Activated gamma-delta T cell treated with Interleukin-2 at 50 U/mL for 16 hours (primary cell): Measurements from ENCODE around the gene VSNL1.
A peak's percentile ranks its signal among the peaks of the same experiment; 100 is the strongest.

Experiments used
- DNase-seq: peaks from one replicate; pipeline ENCODE4 v3.0.0-alpha.2; 2020

VSNL1 gene

DNA sequence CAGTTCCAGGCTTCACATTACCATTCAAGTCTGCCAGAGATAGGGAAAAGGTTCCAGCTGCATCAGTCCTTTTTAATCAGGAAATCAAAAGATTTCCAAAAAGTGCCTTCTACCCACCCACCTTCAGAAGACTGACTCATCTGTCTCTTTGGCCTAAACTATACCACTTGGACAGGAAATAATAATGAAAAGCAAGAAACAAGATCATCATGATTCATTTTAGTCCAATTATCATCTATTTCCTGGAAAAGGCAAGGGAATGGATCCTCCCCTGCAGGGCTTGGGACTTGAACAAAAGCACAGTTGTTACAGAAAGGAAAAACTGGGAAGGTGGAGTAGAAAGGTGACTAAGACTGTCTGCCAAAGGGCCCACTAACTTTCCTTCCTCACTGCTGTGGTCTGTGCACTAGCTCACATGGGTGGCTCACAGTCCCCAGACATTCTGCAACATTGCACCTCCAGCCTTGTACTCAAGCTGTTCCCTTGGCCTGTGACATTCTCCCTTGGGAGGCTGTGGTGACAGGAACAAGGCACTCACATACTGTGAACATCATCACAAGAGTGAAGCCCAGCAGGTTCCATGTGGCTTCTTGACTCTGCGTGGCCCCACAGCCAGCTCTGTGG is 75.3 kb downstream of the VSNL1 start:
- no peak for DNase-seq

DNA sequence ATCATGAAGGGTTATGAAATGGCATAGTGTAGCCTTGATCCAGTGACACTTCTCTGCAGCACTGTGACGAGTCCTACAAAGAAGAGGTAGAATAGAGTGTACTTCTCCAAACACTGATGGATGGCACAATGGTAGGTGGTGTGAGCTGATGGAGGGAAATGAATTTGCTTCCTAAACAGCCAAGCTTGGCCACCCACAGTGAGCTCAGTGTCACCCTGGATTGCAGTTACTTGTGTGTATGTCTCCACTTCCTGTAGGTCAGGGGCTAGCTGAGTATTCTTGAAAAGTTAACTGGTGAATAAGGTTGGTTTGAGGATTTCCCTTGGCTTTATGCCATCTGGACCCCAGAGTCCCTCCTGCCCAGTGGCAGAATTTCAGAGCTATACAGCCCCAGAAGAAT is 75.9 kb downstream of the VSNL1 start:
- no peak for DNase-seq

DNA sequence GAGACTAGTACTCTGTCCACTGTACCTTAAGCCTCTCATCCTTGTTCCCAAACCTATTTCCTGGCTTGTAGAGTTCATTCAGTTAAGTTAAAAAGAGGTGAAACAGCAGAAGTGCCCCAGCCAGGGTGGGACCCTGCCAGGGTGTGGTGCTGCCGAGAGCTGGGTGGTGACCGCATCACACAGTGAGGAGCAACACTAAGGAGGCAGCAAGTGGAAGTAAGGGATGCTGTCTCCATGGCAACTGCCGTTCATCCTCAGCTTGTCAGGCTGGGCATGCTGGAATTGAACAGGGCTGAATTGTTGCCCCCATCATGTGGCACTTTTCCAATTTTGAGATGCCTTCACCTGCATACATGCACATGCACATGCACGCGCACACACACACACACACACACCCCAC is 77.0 kb downstream of the VSNL1 start:
- DNase-seq = no peak

DNA sequence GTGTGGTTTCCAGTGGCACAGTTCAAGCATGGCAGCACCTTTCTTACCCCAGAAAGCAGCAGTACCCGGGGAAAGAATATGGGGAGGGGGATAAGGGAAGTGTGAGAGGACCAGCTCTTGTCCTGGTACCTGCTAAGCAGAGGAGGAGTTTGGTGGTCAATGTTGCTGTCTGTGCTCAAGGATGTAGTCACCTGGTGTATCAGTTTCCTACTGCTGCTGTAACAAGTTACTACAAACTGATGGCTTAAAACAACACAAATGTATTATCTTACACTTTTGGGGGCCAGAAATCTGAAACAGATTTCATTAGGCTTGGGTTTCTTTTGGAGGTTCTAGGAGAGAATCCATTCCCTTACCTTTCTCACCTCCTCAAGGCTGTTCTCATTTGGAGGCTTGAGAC is 77.5 kb downstream of the VSNL1 start:
- no peak for DNase-seq

DNA sequence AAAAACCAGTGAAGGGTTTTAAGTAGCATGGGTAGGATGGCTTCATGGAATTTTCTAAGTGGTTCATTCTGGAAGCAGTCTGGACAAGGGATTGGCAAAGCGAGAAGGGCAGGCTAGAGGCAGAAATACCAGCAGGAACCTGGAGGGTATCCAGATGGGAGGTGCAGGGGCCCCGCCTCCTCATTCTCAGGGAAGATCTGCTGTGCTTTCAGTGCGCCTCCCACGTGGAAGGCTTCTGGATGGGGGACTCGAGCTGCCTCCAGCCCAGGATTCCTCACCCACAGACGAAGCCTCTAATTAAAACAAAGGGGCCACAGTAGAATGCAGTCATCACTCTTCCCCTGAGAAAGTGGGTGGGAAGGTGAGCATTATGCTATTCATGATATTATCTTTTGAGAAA is 79.8 kb downstream of the VSNL1 start:
- DNase-seq = no peak

DNA sequence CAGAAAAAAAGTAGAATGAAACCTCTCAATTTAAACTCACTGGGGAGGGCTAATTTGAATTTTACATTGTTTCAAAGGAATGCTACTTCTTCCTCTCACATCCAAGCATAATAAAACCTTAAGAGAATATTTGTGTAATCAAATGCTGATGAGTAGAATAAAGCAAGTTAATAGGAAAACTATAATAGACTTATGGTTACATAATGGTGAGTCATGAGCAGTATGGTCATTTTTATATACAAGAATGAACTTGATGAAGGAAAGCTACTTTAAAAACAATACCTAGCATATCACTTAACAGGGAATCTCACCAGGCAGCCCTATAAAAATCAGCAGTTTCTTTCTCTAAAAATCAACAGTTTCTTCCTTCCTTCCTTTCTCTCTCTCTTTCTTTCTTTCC is 80.3 kb downstream of the VSNL1 start:
- no peak for DNase-seq

DNA sequence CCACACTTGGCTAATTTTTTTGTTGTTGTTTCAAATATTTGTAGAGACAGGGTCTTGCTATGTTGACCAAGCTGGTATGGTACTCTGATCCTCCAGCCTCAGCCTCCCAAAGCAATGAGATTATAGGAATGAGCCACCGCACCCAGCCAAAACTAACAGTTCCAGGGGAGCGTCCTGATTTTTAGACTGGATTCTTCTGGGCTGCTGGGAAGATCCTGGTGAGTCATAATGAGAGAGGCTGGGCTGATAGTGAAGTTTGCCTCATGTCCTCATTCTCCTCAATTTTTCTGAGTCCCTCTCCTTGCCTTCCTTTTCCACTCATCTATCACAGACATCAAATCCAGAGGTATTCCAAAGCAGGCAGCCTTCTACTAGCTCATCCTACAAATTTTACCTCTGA is 81.3 kb downstream of the VSNL1 start:
- no peak for DNase-seq

DNA sequence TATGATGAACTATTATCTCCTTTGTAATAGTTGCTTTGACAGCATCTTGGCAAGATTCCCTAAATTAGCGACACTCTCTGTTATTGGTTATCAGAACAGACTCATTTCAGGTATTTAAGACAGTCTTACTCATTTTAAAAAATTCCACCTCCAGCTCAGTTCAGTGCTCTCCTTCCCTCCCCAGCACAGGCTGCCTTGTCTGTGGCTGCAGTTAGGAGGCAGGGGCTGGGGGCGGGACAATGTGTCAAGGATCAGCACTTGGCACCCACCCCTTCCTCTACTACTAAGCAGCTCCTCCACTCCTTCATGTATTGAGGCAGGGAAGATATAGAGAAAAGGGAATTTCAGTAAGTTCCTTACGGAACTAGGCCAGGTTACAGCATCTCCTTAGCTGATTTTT is 85.0 kb downstream of the VSNL1 start:
- DNase-seq = no peak

DNA sequence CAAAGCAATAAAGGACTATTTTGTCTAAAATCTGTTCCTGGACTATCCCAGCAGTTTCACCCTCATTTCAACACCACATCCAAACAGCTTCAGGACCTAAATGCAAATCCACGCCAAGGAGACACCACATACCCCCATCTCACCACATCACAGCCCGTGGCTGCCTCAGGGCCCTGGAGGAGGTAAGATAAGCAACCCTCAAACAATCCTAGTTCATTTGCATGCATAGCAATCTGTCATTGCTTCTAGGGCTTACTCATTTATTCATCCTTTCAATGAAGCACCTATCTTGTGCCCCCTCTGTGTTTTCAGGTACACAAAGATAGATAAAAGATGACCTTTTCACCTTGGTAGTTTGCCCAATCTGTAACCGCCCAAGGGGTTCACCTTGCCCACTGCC is 86.5 kb downstream of the VSNL1 start:
- DNase-seq = no peak

DNA sequence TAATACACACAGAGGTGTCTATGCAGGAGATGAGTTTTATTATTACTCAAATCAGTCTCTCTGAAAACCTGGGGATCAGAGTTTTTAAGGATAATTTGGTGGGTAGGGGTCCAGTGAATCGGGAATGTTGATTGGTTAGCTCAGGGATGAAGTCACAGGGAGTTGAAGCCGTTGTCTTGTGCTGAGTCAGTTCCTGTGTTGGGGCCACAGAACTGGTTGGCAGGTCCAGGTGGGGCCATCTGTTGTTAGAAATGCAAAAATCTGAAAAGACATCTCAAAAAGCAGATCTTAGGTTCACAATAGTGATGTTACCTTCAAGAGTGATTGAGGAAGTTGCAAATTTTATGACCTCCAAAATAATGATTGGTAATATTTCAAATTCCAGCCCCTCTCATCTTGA is 86.9 kb downstream of the VSNL1 start:
- no peak for DNase-seq

DNA sequence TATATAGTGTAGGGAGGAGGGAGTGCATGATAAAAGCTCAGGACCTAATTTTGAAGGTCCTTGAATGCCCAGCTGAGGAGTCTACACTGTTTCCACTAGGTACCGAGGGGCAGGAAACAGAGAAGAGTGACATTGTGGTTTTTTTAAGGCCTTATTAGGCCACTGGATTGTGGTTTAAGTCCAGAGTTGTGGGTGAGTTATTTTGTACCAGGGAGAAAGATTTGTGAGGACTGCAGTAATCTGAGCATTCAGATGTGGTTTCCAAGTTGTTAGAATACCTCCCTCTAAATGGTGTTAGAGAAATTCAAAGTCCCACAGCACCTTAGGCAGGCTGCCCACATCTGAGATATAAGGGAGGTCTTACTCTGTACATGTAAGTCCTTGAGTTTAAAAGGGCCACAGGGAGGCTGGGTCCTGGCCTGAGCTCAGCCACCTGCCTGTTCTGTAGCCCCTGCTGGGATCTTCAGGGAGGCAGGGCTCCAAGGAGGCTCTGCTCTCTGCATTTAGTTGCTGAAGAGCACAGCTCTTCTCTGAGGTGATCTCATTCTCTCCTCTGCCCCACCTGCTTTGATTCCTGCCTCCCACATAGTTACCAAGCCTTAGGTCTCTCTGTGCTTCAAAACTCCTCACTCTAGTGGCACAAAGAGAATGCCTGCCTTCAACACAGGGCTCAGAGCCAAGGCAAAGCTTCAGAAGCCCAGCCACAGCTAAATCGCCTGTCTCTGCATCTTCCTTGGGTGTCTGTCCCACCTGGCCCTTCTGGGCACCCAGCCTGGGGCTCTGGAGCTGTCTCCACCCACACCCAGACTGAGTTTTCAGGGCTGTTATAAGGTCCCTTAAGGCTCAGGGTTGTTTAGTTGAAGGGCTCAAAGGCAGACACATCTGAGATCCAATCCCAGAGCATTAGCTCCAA is 88.1 kb downstream of the VSNL1 start:
- DNase-seq = no peak

DNA sequence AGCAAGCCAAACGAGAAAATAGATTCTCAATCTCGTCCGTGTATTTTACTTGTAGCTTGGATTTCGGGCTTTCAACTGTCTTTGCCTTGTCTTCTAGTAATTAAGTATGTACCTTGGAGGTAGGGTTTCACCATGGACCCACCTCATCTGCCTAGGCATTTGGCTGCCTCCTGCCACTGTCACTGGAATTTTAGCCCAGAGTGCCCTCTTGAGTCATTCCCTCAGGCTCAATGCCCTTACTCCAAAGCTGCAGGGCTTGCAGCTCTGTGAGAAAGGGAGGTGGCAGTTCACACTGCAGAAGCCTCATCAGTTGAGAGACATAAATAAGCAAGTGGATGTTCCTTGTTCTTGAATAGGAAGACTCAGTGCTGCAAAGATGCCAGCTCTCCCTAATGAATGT is 89.6 kb downstream of the VSNL1 start:
- DNase-seq = no peak

DNA sequence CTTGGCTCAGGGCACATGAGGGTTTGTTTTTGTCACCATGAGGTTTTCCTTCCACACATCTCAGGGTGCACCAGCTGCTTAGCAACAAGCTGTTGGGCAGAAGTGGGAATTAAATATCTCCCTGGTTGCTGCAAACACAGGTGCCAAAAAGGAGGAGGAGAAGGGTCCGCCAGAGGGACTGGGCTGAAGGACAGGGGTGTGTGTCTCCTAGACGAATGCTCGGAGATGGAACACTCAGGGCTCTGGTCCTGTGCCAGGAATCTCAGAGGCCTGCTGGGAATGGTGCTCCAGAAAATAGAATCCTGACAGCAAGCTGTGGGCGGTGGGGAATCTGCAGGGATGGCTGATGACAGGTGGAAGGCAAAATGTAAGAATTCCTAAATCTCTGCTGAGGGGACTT is 94.5 kb downstream of the VSNL1 start:
- DNase-seq = no peak

DNA sequence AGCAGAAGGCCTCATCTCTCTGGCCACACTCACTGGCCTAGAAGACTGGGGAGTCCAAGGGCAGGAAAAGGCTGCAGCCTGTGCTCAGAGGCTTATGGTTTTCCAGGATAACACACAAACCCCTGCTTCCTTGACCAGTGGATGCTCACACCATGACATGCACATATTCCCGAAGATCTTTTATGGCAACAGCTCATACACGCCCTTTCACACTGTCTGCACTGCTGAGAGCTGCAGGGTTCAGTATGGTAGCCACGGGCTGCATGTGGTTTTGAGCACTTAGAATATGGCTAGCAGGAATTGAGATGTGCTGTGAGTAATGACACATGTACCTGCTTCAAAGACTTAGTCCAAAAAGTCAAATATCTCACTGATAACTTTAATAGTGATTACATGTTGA is 95.8 kb downstream of the VSNL1 start:
- DNase-seq = no peak

DNA sequence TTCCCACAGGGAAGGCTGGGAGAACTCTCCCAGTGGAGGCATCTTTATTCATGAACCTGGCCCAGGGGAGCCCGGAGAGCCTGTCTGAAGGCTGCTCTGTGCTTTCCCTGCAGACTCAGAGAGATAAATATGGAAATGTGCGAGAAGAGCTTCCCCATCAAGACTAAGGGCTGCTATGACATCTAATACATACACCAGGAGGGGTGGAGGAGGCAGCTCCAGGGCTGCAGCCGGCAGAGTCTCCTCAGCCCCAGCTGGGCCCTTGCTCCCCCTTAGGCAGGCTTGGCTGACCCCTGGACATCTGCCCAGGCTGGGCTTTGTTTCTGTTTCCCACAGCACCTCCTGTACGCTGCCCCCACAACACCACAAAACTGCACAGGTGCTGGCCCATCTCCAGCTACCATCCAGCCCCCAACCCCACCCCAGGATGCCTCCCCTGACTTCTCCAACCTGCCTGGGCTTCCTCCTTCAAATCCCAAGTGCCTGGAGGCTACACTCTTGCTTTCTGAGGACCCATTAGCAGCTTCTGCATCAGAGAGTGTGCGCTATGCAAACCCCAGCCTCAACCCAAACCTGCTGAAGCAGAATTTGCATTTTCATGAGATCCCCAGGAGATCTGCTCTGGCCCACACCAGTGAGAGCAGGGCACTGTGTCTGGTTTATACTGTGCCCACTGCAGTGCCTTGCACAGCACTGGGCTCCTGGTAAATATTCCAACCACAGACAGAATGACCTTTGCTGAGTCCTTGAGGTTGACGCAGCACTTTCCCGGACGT is 96.8 kb downstream of the VSNL1 start:
- no peak for DNase-seq

DNA sequence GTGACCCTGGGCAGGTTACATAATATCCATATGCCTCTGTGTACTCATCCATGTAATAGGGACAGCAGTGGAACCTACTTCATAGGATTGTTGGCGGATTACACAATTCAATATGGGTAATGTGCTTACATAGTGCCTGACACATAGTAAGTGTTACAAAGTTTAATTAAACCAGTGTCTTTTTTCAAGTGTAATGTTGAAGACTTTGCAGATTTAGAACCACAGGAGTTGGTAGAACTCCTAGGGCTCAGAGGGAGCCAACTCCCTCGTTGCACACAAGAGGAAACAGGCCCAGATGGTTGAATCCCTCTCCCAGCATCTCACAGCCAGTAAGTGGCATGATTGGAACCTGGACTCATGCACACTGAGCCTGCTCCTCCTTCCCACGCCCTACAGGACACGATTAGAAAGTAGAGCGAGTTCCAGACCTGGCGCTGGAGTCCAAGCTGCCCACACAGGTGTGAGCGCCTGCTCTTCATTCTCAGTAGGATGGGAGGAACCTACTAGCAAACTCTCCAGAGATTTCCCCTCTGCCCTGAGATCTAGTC is 97.8 kb downstream of the VSNL1 start:
- DNase-seq = no peak

DNA sequence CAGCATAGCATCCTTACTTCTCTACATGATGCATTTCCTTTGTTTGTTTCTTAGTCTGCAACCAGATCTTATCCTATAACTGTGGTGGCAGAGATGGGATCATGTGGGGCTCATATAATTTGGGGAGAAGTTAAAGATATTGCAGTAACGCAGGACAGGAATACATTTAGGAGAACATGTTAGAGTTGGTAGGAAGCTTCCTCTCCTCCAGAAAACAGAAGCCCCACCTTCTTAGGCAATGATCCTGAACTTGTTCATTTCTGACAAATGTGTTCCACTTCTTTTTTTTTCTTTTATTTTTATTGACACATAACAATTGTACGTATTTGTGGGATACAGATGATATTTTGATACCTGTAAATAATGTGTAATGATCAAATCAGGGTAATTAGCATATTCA is 99.9 kb downstream of the VSNL1 start:
- DNase-seq = no peak

DNA sequence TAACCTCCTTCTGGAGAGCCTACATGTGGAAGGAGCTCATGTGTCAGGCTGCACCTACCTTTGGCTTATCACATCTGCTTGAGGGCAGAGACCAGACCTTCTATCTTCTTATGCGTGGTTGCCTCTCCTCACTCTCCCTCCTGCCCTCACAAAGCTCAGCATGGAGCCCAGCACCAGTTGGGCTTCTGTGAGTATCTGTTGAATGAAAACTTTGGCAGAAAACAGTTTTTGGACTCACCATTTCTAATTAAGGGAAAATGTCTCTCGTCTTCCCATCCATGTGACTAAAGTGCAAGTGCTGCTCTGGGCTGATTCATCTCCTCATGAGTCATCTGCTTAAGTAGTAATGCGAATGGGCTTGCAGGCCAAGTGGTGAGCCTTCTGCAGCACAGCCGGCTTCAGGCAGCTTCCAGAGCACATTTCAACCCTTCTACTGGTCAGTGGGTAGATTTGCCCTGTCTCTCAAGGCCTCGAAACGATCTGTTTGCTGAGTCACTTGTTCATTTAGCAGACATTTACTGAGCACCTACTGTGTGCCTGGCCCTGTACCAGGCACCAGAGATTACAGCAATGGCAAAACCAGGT is 102.6 kb downstream of the VSNL1 start:
- no peak for DNase-seq

DNA sequence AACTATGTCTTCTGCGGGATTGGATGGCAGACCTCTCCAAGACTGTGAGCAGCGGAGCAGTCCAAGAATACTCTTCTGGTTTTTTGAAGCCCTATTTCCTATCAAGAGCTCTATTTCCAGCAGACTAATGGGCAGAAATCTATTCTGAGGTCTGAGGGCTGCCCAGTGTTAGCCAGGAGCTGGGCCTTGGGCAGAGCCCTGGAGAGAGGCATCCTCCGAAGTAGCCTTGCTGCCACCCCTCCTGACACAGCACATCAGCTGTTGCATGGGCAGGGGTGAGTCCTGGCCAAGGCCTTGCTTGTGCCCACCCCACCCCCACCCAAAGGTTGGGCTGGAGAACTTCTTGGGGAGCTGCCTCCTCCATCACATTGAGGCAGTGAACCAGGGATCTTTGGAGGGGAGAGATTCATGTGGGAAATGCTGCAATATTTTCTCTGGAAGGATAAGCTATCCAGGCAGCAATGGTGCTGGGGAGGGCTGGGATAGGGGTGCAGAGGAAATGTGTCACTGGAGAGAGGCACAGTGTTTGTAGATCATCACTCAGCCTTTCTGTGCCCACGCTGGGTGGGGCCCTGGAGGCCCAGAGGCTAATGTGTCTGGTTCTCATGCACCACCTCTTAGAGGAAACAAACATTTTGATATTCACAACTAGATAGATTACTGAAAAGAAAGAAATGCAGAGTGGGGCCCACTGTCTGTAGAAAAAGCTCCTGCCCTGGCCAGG is 104.7 kb downstream of the VSNL1 start:
- no peak for DNase-seq

DNA sequence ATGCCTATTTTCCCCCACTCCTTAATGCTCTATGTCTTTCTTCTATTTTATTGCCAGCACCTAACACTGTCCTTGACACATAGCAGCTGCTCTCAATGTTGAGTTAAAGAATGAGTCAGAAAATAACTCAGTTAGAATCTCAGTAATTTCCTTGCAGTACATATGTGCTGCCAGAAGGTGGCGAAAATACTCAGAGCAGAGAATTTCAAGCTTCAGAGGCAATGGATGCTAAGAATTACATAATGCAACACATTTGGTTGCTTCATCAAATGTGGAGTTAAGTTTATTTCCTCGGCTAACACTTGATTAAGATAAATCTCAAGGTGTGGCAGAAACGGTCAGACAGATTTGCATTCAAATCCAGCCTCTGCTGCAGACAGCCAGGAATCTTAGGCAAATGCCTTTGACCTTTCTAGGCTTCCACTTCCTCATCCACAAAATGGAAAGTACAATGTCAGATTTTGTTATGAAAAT is 105.6 kb downstream of the VSNL1 start:
- peak; percentile 39 for DNase-seq

DNA sequence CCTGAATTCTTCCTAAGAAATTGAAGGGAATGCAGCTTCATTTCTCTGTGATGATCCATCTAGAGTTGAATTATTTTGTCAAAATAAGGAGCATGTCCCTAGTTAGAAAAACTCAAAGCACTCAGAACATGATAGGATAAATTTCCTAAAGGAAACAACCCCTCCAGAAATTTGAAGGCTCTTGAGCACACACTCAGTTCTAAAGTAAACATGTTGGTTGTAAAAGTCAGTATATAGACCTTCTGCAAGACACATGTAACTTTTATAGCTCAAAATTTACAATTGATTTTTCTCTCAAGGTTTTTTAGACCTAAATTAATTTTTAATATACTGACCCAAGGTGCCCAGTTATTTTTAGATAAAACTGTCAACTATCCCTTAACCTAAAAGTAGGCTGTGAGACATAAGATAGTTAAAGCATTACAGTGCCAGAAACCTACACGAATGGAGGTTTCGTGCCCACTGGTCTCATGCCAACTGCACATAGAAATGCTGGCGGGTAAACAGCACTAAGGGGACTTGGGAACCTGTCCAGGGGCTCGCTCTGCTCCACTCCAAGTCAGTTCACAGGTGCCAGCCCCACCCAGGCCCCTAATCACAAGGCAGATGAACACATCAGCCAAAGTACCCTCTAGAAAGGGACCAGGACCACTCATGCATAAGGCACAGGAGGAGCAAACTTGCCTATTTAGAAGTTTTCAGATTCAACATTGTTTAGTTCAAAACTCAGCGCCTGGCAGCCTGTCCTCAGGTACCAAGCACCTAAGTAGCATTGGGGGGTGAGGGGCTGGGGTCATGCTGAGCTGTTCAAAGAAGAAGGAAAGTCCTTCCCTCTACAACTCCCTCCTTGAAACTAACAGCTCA is 106.6 kb downstream of the VSNL1 start:
- no peak for DNase-seq
